T-helper 1 cell treated with Interleukin-12 subunit alpha and Interleukin-12 subunit beta and Interleukin-4 antibody, amounts not matched to agents 30 μg/mL and 1 μg/mL, for 36 hours (primary cell): ENCODE data around the gene GLCE.

ENCODE experiments used
- H3K27ac Mint-ChIP-seq: one replicate; pipeline ENCODE4 v1.8.0; 2021; ENCODE audit warnings: mild to moderate bottlenecking, mixed read lengths
- H3K27me3 Mint-ChIP-seq: one replicate; pipeline ENCODE4 v1.8.0; 2021; ENCODE audit warnings: low read depth, mixed read lengths
- H3K36me3 Mint-ChIP-seq: one replicate; pipeline ENCODE4 v1.8.0; 2021; ENCODE audit warnings: low read depth, mixed read lengths
- H3K4me1 Mint-ChIP-seq: one replicate; pipeline ENCODE4 v1.8.0; 2021; ENCODE audit warnings: low read depth, mixed read lengths
- H3K4me3 Mint-ChIP-seq: one replicate; pipeline ENCODE4 v1.8.0; 2021; ENCODE audit warnings: mild to moderate bottlenecking, moderate library complexity, mixed read lengths
- H3K9me3 Mint-ChIP-seq: one replicate; pipeline ENCODE4 v1.8.0; 2021; ENCODE audit warnings: mixed read lengths

The GLCE gene

GRCh38 chr15:69131362-69132220 is 28.8 kb upstream of the GLCE start:
- no peaks in the 10 kb centered on the region for H3K9me3 Mint-ChIP-seq
- no peaks in the 10 kb centered on the region for H3K36me3 Mint-ChIP-seq
- no peaks in the 10 kb centered on the region for H3K4me1 Mint-ChIP-seq
- peaks cover 5% of the 10 kb centered on the region for H3K27me3 Mint-ChIP-seq
- no peak overlapping the region for H3K27ac Mint-ChIP-seq
- H3K4me3 Mint-ChIP-seq, result no peak overlapping the region

- no peak overlapping the region for H3K27ac Mint-ChIP-seq
- peaks cover 5% of the 10 kb centered on the region for H3K27me3 Mint-ChIP-seq
- H3K4me1 Mint-ChIP-seq, result no peaks in the 10 kb centered on the region
- no peak overlapping the region for H3K4me3 Mint-ChIP-seq
- no peaks in the 10 kb centered on the region for H3K36me3 Mint-ChIP-seq
- no peaks in the 10 kb centered on the region for H3K9me3 Mint-ChIP-seq
Measured at GRCh38 chr15:69132430-69132829, 28.0 kb upstream of the GLCE start.

GRCh38 chr15:69132977-69133861 is 27.2 kb upstream of the GLCE start:
- H3K4me3 Mint-ChIP-seq, result no peak overlapping the region

GRCh38 chr15:69133862-69134519 is 26.4 kb upstream of the GLCE start:
- no peaks in the 10 kb centered on the region for H3K36me3 Mint-ChIP-seq
- H3K4me3 Mint-ChIP-seq, result no peak overlapping the region
- H3K27ac Mint-ChIP-seq, result no peak overlapping the region

More at GRCh38 chr15:69132977-69133861, 27.2 kb upstream of the GLCE start:
- H3K36me3 Mint-ChIP-seq, result no peaks in the 10 kb centered on the region
- no peaks in the 10 kb centered on the region for H3K4me1 Mint-ChIP-seq
- H3K9me3 Mint-ChIP-seq, result no peaks in the 10 kb centered on the region
- H3K27me3 Mint-ChIP-seq, result peaks cover 12% of the 10 kb centered on the region
- no peak overlapping the region for H3K27ac Mint-ChIP-seq

DNA sequence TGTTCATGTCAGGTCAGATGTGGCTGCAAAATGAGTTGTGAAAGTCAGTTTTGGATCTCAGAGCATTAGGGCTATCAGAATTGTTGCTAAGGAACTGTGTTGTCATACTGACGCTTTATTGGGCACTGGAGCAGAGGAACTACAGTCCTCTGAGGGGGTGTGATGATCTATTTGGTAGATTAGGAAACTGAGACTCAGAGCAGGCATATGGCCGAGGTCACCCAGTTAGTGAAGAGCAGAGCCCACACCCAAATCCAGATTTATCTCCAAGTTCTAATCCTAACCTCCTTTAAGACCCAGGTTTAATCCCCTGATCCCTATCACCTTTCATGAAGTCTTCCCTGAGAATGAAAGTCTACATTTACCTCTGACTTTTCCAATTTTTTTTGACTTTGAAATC is 25.6 kb upstream of the GLCE start:
- Mint-ChIP-seq H3K4me1 (no peaks in the 10 kb centered on the region), H3K27me3 (peaks cover 20% of the 10 kb centered on the region), H3K9me3 (no peaks in the 10 kb centered on the region), H3K4me3 (no peak overlapping the region), H3K27ac (no peak overlapping the region), H3K36me3 (no peaks in the 10 kb centered on the region)

More at GRCh38 chr15:69133862-69134519, 26.4 kb upstream of the GLCE start:
- H3K4me1 Mint-ChIP-seq, result no peaks in the 10 kb centered on the region
- peaks cover 14% of the 10 kb centered on the region for H3K27me3 Mint-ChIP-seq
- no peaks in the 10 kb centered on the region for H3K9me3 Mint-ChIP-seq

- peaks cover 27% of the 10 kb centered on the region for H3K27me3 Mint-ChIP-seq
- H3K27ac Mint-ChIP-seq, result no peak overlapping the region
Measured at GRCh38 chr15:69135499-69135898, 24.9 kb upstream of the GLCE start.

GRCh38 chr15:69138963-69139362 is 21.5 kb upstream of the GLCE start:
- Mint-ChIP-seq H3K4me3 (no peak overlapping the region), H3K27ac (no peak overlapping the region), H3K4me1 (no peaks in the 10 kb centered on the region), H3K27me3 (peaks cover 51% of the 10 kb centered on the region), H3K9me3 (no peaks in the 10 kb centered on the region), H3K36me3 (no peaks in the 10 kb centered on the region)

More at GRCh38 chr15:69135499-69135898, 24.9 kb upstream of the GLCE start:
- no peaks in the 10 kb centered on the region for H3K9me3 Mint-ChIP-seq
- H3K36me3 Mint-ChIP-seq, result no peaks in the 10 kb centered on the region
- no peak overlapping the region for H3K4me3 Mint-ChIP-seq
- H3K4me1 Mint-ChIP-seq, result no peaks in the 10 kb centered on the region

DNA sequence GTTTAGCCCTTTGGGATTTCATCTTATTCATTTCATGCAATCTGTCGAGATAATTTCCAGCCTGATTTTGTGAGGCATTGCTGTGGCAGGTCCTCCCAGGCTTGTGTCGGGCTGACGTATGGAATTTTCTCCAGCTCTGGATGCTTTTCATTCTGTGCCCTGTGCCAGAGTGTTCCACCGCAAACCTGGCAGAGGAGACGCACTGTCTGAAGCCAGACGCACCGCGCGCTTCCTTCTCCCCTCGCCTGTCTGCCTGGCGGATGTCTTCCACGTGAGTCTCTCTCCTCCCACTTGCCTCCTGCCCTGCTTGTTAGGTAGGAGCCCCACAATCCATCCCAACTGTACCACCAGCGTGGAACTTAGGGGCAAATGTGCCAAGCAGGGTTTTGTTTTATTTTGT is 20.1 kb upstream of the GLCE start:
- Mint-ChIP-seq H3K4me1 (no peaks in the 10 kb centered on the region), H3K27me3 (peaks cover 46% of the 10 kb centered on the region), H3K4me3 (no peak overlapping the region), H3K9me3 (no peaks in the 10 kb centered on the region), H3K36me3 (no peaks in the 10 kb centered on the region), H3K27ac (no peak overlapping the region)

- no peaks in the 10 kb centered on the region for H3K9me3 Mint-ChIP-seq
- H3K27me3 Mint-ChIP-seq, result peaks cover 54% of the 10 kb centered on the region
- H3K36me3 Mint-ChIP-seq, result no peaks in the 10 kb centered on the region
- H3K4me1 Mint-ChIP-seq, result no peaks in the 10 kb centered on the region
- no peak overlapping the region for H3K27ac Mint-ChIP-seq
- no peak overlapping the region for H3K4me3 Mint-ChIP-seq
Measured at GRCh38 chr15:69141286-69141701, 19.1 kb upstream of the GLCE start.

GRCh38 chr15:69141833-69142232 is 18.6 kb upstream of the GLCE start:
- Mint-ChIP-seq H3K9me3 (no peaks in the 10 kb centered on the region), H3K36me3 (no peaks in the 10 kb centered on the region), H3K27ac (no peak overlapping the region), H3K4me3 (no peak overlapping the region), H3K27me3 (peaks cover 54% of the 10 kb centered on the region), H3K4me1 (no peaks in the 10 kb centered on the region)

DNA sequence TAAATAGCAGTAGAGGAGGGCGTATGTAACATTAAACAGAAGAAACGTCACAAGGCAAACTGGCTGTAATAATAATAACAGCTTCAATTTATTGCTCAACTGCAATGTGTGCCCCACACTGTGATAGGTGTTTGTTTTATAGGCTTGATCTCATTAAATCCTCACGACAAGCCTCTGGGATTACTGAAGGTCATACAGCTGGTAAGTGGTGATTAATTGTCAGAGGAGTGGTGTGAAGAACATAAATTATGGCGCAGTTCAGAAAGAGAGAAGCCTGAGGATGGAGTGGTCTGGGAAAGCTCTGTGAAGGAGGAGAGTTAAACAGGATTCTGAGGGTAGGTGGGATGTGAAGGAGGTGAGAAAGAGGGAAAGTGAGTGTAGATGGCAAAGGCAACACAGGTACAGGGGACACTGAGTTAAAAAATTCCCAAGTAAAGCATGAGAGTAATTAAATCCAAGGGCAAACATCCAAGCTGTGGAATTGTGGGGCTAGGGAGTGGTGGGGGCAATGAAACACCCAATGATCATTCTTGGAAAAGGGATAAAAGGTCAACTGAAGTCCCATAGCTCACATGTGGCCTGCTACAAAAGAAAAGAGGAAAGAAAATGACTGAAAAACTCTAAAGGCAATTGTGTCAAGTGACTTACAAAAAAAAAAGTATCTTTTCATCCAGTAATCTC is 16.5 kb upstream of the GLCE start:
- H3K36me3 Mint-ChIP-seq, result no peaks in the 10 kb centered on the region
- H3K4me1 Mint-ChIP-seq, result no peaks in the 10 kb centered on the region
- H3K27ac Mint-ChIP-seq, result no peak overlapping the region
- H3K9me3 Mint-ChIP-seq, result no peaks in the 10 kb centered on the region
- peaks cover 61% of the 10 kb centered on the region for H3K27me3 Mint-ChIP-seq
- H3K4me3 Mint-ChIP-seq, result no peak overlapping the region

DNA sequence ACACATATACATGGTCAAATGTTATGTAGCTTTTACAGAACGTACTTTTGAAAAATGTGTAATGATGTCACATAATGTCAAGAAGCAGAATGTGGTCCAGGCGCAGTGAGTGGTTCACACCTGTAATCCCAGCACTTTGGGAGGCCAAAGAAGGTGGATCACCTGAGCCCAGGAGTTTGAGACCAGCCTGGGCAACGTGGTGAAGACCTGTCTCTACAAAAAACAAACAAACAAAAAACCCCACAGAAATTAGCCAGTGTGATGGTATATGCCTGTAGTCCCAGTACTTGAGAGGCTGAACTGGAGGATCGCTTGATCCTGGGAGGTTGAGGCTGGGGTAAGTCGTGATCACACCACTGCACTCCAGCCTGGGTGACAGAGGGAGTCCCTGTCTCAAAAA is 15.9 kb upstream of the GLCE start:
- H3K36me3 Mint-ChIP-seq, result no peaks in the 10 kb centered on the region
- no peak overlapping the region for H3K27ac Mint-ChIP-seq
- H3K9me3 Mint-ChIP-seq, result no peaks in the 10 kb centered on the region

DNA sequence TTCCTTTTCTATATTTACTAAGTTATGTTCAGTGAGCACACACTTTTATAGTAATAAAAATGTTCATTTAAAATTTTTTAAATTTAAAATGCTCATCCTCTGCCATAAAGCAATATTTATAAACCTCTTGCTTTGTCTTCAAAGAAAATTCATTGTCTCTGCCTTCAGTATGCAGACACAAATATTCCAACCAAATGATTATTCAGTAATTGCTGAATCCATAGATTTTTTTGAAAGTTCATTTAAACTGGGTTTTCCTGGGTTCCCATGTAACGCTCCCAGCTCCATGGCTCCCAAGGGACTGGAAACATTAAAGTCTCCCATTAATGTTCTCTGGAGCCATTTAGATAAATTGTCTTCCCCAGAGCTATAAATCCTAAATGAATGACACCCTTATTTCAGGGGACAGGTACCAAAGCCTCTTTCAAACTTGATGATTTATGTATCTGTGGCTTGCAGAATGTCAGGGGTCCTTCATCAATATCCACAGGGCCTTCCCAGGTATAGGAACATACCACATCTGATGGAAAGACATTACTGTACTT is 15.2 kb upstream of the GLCE start:
- H3K4me3 Mint-ChIP-seq, result no peak overlapping the region
- H3K27me3 Mint-ChIP-seq, result peaks cover 62% of the 10 kb centered on the region
- H3K36me3 Mint-ChIP-seq, result no peaks in the 10 kb centered on the region
- no peaks in the 10 kb centered on the region for H3K9me3 Mint-ChIP-seq
- H3K27ac Mint-ChIP-seq, result no peak overlapping the region
- no peaks in the 10 kb centered on the region for H3K4me1 Mint-ChIP-seq

More for the DNA sequence above, 15.9 kb upstream of the GLCE start:
- H3K27me3 Mint-ChIP-seq, result peaks cover 62% of the 10 kb centered on the region
- no peak overlapping the region for H3K4me3 Mint-ChIP-seq
- no peaks in the 10 kb centered on the region for H3K4me1 Mint-ChIP-seq
